Effector memory CD4-positive, alpha-beta T cell (primary cell): ENCODE data around the gene CYP4F3.
"Not testable (repeated sequence)": the region's sequence is repeated elsewhere in the genome, so short reads cannot be mapped to it uniquely, and the experiment has no call there.

Source experiments
- DNase-seq, 3 donors: peaks; one replicate each; pipeline ENCODE4 v3.0.0-alpha.2; 2020
- H3K27ac ChIP-seq: 2 replicates; pipeline ENCODE4 v1.7.0; 2013; ENCODE audit warnings: mild to moderate bottlenecking, low read length, moderate library complexity; ENCODE audit not compliant: insufficient read depth, poor library complexity, severe bottlenecking
- H3K27me3 ChIP-seq: replicated peaks from 2 replicates; pipeline ENCODE4 v1.7.0; 2013; ENCODE audit warnings: mild to moderate bottlenecking, low read length; ENCODE audit not compliant: insufficient read depth, control insufficient read depth, poor library complexity, severe bottlenecking
- H3K36me3 ChIP-seq: 2 replicates; pipeline ENCODE4 v1.7.0; 2013; ENCODE audit warnings: mild to moderate bottlenecking, low read length, moderate library complexity; ENCODE audit not compliant: control insufficient read depth, insufficient read depth
- H3K4me1 ChIP-seq: 2 replicates; pipeline ENCODE4 v1.7.0; 2013; ENCODE audit warnings: low read length, mild to moderate bottlenecking; ENCODE audit not compliant: control insufficient read depth, insufficient read depth, poor library complexity, severe bottlenecking
- H3K4me3 ChIP-seq: 2 replicates; pipeline ENCODE4 v1.7.0; 2013; ENCODE audit warnings: low read length, low read depth, mild to moderate bottlenecking; ENCODE audit not compliant: insufficient read depth, poor library complexity, severe bottlenecking
- H3K9me3 ChIP-seq: 2 replicates; pipeline ENCODE4 v1.7.0; 2013; ENCODE audit warnings: mild to moderate bottlenecking, low read length, moderate library complexity; ENCODE audit not compliant: control insufficient read depth

The CYP4F3 gene

DNA sequence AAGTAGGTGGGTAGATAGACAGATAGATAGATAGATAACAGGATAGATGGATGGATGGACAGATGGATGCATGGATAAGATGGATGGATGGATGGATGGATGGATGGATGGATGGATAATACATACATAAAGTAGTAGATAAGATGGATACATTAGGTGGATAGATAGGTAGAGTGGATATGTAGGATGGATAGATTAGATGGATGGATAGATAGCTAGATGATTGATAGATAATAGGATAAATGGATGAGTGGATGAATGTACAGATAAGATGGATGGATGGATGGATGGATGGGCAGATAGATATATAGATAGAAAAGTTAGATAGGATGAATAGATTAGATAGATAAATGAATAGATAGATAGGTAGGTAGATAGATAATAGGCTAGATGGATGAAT is 2.1 kb downstream of the CYP4F3 start:
- H3K27ac ChIP-seq = no peak overlapping the region
- no peaks in the 10 kb centered on the region for H3K27me3 ChIP-seq
- H3K36me3 ChIP-seq = no peaks in the 10 kb centered on the region
- H3K9me3 ChIP-seq = no peaks in the 10 kb centered on the region
- no peak for DNase-seq
- no peak overlapping the region for H3K4me3 ChIP-seq
- H3K4me1 ChIP-seq = no peaks in the 10 kb centered on the region

DNA sequence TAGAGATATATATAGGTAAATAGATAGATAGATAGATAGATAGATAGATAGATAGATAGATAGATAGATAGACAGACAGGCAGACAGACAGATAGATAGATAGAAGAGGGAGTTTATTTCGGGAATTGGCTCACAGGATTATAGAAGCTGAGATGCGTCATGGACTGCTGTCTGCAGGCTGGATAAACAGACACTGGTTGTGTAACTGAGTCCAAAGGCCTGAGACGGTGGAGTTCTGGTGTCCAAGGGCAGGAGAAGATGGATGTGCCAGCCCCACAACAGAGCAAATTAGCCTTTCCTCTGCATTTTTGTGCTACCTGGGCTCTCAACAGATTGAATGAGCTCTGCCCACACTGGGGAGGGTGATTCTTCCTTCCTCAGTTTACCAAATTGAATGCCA is 2.7 kb downstream of the CYP4F3 start:
- Histone ChIP-seq H3K27me3 (no peaks in the 10 kb centered on the region), H3K4me1 (no peaks in the 10 kb centered on the region), H3K27ac (no peak overlapping the region), H3K36me3 (no peaks in the 10 kb centered on the region), H3K4me3 (no peak overlapping the region), H3K9me3 (no peaks in the 10 kb centered on the region)
- DNase-seq = no peak

DNA sequence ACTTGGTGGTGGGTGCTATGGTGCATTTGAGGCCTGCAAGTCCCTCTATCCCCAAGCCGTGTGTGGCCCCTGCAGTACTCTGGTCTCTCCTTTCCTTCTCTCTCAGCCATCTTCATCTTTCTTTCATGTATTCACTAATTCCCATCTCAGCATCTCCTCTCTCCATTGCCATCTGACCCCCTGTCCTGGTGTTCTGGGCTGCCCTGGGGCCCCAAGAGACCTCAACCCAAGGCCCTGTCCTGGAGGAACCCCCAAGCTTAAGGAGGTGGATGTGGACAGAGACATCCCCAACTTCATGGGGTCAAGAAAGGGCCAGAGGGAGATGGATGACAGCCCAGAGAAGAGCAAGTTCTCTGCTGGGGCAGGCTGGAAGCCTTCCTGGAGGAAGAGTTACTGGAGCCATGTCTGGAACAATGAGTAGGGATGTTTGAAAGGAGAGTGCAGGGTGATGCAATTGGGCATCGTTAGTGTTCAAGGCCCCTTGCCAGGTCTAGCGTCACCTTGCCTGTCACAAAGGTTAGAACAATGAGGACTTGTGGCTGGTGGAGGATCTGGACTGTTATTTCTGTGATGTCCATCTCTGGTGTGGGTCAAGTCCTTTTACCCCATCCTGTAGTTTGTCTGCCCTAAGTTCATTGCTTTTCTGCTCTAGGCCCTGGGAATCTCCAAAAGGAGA is 3.5 kb downstream of the CYP4F3 start:
- no peak for DNase-seq
- H3K27ac ChIP-seq = no peak overlapping the region
- no peaks in the 10 kb centered on the region for H3K9me3 ChIP-seq
- H3K4me1 ChIP-seq = no peaks in the 10 kb centered on the region
- no peaks in the 10 kb centered on the region for H3K36me3 ChIP-seq
- no peaks in the 10 kb centered on the region for H3K27me3 ChIP-seq
- no peak overlapping the region for H3K4me3 ChIP-seq

DNA sequence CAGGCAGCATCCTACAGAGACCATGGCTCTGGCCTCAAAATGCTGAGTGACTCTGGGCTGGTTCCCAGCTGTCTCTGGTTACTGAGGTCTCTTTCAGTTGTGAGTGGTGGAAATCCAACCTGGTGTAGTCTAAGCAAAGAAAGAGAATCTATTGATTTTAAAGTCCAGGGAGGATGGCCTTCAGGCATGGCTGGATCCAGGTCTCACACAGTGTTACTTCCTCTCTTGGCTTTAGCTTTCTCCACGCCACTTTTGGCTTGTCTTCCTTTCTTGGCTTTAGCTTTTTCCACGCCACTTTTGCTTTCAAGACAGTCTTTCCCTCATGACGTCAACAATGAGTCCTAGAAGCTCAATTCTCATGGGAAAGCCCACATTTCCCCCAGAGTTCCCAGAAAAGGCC is 4.1 kb downstream of the CYP4F3 start:
- Histone ChIP-seq H3K27me3 (no peaks in the 10 kb centered on the region), H3K9me3 (no peaks in the 10 kb centered on the region), H3K4me1 (no peaks in the 10 kb centered on the region), H3K36me3 (no peaks in the 10 kb centered on the region), H3K27ac (no peak overlapping the region), H3K4me3 (no peak overlapping the region)
- no peak for DNase-seq

DNA sequence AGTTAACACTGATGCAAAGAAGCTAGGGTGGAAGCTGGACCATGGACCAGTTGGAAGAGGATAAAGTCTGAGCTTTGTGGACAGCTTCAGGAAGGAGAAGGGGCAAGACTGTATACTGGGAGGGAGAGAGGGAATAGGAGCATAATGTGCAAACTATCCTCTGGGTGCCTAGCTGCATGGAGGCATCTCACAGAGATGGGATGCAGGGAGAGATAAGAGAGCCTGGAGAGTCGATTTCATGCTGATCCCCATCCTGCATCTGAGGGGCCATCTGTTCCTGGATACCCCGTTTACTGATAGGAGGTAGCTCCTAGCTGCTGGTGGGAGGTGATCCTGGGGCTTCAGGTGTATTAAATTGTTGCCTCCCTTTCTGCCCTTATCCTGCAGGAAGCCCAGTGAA is 8.8 kb downstream of the CYP4F3 start:
- Histone ChIP-seq H3K9me3 (no peaks in the 10 kb centered on the region), H3K4me1 (no peaks in the 10 kb centered on the region), H3K36me3 (no peaks in the 10 kb centered on the region), H3K4me3 (no peak overlapping the region), H3K27ac (no peak overlapping the region), H3K27me3 (no peaks in the 10 kb centered on the region)
- DNase-seq = no peak

DNA sequence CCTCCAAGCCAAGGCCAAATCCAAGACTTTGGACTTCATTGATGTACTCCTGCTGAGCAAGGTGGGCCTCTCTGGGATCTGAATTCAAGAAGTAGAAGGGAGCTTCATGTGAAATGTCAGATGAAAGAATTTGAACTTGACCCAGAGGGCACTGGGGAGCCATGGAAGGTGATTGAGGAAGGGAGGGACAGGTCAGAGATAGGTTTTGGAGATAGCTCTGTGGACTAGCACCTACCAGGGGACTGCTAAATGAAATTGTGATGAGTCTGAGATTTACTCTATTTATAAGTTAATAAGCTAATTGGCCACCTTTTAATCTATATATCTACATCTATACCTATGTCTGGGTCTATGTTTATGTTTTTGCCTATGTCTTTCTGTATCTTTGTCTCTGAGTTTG is 9.4 kb downstream of the CYP4F3 start:
- not testable (repeated sequence) for H3K36me3 ChIP-seq, H3K9me3 ChIP-seq, H3K4me1 ChIP-seq, H3K4me3 ChIP-seq, H3K27ac ChIP-seq, DNase-seq, H3K27me3 ChIP-seq

DNA sequence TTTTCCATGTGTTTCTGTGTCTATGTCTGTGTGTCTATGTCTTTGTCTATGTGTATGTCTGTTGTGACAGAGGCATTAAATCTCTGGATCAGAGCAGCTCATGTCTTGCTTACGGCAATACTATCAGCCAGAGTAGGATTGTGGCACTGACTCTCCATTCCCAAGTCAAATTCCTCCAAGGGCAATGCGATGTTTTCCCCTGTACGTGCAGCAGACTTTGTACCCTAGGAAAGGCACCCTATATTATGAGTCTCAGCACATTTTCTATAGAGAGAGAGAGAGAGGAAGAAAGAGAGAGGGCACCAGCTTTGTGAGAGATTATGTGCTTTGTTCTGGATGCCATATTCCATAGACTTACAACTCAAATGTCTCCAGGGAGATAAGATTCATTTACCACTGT is 11.1 kb downstream of the CYP4F3 start:
- no peaks in the 10 kb centered on the region for H3K9me3 ChIP-seq
- no peak for DNase-seq
- no peaks in the 10 kb centered on the region for H3K36me3 ChIP-seq
- H3K4me3 ChIP-seq = no peak overlapping the region
- no peaks in the 10 kb centered on the region for H3K4me1 ChIP-seq
- no peak overlapping the region for H3K27ac ChIP-seq
- no peaks in the 10 kb centered on the region for H3K27me3 ChIP-seq

DNA sequence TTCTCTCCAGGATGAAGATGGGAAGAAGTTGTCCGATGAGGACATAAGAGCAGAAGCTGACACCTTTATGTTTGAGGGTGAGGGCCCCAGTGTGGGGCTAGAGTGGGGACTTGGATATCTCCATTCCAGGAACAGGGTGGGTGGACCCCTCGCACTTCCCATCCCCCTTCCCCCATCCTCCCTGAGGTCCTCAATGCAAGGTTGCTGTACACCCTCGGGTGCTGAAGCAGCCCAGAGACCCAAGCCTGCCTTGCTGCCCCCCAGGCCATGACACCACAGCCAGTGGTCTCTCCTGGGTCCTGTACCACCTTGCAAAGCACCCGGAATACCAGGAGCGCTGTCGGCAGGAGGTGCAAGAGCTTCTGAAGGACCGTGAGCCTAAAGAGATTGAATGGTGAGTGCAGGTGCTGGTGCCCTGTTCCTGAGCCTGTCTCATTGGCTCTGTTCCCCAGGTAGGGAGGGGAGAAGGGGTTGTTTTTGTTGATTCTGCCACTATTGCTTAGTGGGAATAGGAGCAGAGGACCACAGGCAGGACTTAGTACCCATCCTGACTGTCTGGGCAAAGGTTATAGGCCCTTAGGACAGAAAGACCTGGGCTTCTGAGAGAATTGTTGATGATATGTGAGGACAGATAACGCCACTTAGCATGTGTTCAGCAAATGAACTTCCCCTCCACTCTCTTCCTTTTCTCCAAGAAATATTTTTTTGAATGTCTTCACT is 12.0 kb downstream of the CYP4F3 start:
- no peaks in the 10 kb centered on the region for H3K36me3 ChIP-seq
- no peaks in the 10 kb centered on the region for H3K4me1 ChIP-seq
- DNase-seq = no peak
- no peaks in the 10 kb centered on the region for H3K9me3 ChIP-seq
- no peak overlapping the region for H3K4me3 ChIP-seq
- H3K27ac ChIP-seq = no peak overlapping the region
- no peaks in the 10 kb centered on the region for H3K27me3 ChIP-seq

DNA sequence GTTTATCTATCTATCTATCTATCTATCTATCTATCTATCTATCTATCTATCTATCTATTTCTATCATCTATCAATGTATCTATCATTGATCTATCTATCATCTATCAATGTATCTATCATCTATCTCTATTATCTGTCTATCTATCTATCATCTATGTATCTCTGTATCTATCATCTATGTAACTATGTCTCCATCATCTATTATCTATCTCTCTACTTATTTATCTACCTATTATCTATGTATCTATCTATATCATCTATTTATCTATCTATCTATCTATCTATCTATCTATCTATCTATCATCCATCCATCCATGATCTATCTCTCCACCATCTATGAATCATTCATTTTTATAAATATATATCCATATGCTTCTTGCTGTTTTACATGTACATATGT is 15.8 kb downstream of the CYP4F3 start:
- Histone ChIP-seq H3K4me3 (no peak overlapping the region), H3K27ac (no peak overlapping the region), H3K9me3 (no peaks in the 10 kb centered on the region), H3K4me1 (no peaks in the 10 kb centered on the region), H3K36me3 (no peaks in the 10 kb centered on the region), H3K27me3 (no peaks in the 10 kb centered on the region)
- no peak for DNase-seq

DNA sequence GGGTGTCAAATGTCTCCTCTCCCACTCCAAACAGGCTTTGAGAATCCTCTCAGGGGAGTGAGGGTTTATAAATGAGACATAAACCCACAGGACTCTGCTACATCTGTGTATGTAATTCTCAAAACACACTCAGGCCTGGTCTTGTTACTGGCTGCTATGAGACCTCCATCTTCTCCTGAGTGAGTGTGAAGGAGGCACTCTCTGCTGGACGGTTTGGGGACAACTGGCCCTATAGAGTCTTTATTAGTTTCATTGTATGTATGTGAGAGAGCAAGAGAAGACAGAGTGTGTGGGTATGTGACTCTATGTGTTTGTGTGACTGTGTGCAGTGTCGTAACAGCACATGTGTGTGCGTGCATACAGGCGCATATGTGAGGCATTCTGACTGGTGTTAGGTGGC is 22.6 kb downstream of the CYP4F3 start:
- H3K9me3 ChIP-seq = no peaks in the 10 kb centered on the region
- H3K27ac ChIP-seq = no peak overlapping the region
- no peaks in the 10 kb centered on the region for H3K27me3 ChIP-seq
- H3K4me3 ChIP-seq = no peak overlapping the region
- H3K36me3 ChIP-seq = no peaks in the 10 kb centered on the region
- no peaks in the 10 kb centered on the region for H3K4me1 ChIP-seq
- DNase-seq = no peak
